ENCODE results near the gene EHMT1. TPM values are rescaled to one million over a fixed set of nuclear protein-coding genes. Genes with fewer than 3 reads are reported as not detected.

EHMT1 gene
- total and polyA plus RNA-seq, 2 of the 13 experiments (the other 11 are each of a cell fraction or from before 2014, with no cell fraction given) = 23.0 to 27.1 TPM

DNA sequence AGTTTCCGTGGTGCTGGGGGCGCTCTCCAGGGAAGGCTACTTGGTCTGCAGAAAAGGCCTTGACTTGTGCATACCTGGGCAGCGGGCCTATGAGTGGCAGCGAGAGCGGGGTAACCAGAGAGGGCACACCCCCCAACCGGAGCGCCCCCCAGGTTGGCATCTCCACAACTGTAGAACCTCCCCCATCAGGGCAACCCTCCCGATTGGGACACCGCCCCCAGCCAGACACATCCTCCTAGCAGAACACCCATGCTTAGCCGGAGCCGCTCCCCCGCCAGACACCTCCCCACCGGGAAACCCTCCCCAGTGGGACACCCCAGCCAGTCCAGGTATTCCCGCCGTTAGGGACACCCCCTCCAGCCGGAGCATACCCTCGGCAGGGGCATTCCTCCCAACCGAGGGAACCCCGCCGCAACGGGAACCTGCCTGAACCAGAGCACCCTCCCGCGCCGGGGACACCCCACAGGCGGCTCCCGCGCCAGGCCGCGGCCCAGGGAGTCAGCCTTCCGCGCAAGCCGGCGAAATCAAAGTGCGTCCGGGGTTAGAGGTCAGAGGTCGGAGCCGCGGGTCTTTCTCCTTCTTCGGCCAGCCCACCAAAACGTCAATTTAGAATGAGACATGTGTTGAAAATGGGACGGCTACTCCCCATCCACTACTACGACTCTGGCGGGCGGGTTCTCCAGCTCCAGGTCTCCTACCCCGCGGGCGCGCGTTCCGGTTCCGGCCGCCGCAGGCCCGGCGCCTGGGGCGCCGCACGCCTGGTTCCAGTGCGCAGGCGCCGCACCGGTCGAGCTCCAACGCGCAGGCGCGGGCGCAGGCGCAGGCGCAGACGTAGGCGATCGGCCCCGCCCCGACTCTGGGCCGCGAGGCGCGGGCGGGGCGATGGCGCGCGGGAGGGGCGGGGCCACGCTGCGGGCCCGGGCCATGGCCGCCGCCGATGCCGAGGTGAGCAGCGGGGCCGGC lies at the start of gene EHMT1 (continued):
- TF ChIP-seq, protein P1, sequence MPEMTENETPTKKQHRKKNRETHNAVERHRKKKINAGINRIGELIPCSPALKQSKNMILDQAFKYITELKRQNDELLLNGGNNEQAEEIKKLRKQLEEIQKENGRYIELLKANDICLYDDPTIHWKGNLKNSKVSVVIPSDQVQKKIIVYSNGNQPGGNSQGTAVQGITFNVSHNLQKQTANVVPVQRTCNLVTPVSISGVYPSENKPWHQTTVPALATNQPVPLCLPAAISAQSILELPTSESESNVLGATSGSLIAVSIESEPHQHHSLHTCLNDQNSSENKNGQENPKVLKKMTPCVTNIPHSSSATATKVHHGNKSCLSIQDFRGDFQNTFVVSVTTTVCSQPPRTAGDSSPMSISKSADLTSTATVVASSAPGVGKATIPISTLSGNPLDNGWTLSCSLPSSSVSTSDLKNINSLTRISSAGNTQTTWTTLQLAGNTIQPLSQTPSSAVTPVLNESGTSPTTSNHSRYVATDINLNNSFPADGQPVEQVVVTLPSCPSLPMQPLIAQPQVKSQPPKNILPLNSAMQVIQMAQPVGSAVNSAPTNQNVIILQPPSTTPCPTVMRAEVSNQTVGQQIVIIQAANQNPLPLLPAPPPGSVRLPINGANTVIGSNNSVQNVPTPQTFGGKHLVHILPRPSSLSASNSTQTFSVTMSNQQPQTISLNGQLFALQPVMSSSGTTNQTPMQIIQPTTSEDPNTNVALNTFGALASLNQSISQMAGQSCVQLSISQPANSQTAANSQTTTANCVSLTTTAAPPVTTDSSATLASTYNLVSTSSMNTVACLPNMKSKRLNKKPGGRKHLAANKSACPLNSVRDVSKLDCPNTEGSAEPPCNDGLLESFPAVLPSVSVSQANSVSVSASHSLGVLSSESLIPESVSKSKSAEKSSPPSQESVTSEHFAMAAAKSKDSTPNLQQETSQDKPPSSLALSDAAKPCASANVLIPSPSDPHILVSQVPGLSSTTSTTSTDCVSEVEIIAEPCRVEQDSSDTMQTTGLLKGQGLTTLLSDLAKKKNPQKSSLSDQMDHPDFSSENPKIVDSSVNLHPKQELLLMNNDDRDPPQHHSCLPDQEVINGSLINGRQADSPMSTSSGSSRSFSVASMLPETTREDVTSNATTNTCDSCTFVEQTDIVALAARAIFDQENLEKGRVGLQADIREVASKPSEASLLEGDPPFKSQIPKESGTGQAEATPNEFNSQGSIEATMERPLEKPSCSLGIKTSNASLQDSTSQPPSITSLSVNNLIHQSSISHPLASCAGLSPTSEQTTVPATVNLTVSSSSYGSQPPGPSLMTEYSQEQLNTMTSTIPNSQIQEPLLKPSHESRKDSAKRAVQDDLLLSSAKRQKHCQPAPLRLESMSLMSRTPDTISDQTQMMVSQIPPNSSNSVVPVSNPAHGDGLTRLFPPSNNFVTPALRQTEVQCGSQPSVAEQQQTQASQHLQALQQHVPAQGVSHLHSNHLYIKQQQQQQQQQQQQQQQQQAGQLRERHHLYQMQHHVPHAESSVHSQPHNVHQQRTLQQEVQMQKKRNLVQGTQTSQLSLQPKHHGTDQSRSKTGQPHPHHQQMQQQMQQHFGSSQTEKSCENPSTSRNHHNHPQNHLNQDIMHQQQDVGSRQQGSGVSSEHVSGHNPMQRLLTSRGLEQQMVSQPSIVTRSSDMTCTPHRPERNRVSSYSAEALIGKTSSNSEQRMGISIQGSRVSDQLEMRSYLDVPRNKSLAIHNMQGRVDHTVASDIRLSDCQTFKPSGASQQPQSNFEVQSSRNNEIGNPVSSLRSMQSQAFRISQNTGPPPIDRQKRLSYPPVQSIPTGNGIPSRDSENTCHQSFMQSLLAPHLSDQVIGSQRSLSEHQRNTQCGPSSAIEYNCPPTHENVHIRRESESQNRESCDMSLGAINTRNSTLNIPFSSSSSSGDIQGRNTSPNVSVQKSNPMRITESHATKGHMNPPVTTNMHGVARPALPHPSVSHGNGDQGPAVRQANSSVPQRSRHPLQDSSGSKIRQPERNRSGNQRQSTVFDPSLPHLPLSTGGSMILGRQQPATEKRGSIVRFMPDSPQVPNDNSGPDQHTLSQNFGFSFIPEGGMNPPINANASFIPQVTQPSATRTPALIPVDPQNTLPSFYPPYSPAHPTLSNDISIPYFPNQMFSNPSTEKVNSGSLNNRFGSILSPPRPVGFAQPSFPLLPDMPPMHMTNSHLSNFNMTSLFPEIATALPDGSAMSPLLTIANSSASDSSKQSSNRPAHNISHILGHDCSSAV (CRISPR knock-in tag; IDR thresholded peaks at IDR 0.05; ENCODE audit: borderline replicate concordance) = no peak
- TF ChIP-seq ASH2L (IDR thresholded peaks at IDR 0.05; ENCODE audit: insufficient read length, low read depth, low read length) (peak; percentile 82), ZNF83 (CRISPR knock-in tag; IDR thresholded peaks at IDR 0.05; ENCODE audit: borderline replicate concordance) (0 out of 2 replicates have a peak, but pooled peaks have one; percentile 55), CCDC6 (CRISPR knock-in tag; IDR thresholded peaks at IDR 0.05) (no peak), ZNF317 (CRISPR knock-in tag; IDR thresholded peaks at IDR 0.05) (no peak), ZSCAN25 (CRISPR knock-in tag; IDR thresholded peaks at IDR 0.05) (no peak), ZNF382 (CRISPR knock-in tag; IDR thresholded peaks at IDR 0.05; ENCODE audit: borderline replicate concordance) (no peak), MAFK (conservative IDR thresholded peaks at IDR 0.05 in 1 of 2, IDR thresholded peaks at IDR 0.05 in 1 of 2; ENCODE audit: low read length in 2 of 2) (no peak), ARNTL (CRISPR knock-in tag; IDR thresholded peaks at IDR 0.05) (no peak; the same call in 1 of the 2 replicates), RFXAP (CRISPR knock-in tag; IDR thresholded peaks at IDR 0.05; ENCODE audit: borderline replicate concordance) (no peak), HNRNPL (IDR thresholded peaks at IDR 0.05; ENCODE audit: low read depth, low read length) (0 out of 2 replicates have a peak, but pooled peaks have one; percentile 42)
- TF ChIP-seq, protein P2, sequence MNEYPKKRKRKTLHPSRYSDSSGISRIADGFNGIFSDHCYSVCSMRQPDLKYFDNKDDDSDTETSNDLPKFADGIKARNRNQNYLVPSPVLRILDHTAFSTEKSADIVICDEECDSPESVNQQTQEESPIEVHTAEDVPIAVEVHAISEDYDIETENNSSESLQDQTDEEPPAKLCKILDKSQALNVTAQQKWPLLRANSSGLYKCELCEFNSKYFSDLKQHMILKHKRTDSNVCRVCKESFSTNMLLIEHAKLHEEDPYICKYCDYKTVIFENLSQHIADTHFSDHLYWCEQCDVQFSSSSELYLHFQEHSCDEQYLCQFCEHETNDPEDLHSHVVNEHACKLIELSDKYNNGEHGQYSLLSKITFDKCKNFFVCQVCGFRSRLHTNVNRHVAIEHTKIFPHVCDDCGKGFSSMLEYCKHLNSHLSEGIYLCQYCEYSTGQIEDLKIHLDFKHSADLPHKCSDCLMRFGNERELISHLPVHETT (CRISPR knock-in tag; conservative IDR thresholded peaks at IDR 0.05) = peak; percentile 85
- TF ChIP-seq, protein P3, sequence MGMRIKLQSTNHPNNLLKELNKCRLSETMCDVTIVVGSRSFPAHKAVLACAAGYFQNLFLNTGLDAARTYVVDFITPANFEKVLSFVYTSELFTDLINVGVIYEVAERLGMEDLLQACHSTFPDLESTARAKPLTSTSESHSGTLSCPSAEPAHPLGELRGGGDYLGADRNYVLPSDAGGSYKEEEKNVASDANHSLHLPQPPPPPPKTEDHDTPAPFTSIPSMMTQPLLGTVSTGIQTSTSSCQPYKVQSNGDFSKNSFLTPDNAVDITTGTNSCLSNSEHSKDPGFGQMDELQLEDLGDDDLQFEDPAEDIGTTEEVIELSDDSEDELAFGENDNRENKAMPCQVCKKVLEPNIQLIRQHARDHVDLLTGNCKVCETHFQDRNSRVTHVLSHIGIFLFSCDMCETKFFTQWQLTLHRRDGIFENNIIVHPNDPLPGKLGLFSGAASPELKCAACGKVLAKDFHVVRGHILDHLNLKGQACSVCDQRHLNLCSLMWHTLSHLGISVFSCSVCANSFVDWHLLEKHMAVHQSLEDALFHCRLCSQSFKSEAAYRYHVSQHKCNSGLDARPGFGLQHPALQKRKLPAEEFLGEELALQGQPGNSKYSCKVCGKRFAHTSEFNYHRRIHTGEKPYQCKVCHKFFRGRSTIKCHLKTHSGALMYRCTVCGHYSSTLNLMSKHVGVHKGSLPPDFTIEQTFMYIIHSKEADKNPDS (CRISPR knock-in tag; IDR thresholded peaks at IDR 0.05) = no peak
- TF ChIP-seq, protein P4, sequence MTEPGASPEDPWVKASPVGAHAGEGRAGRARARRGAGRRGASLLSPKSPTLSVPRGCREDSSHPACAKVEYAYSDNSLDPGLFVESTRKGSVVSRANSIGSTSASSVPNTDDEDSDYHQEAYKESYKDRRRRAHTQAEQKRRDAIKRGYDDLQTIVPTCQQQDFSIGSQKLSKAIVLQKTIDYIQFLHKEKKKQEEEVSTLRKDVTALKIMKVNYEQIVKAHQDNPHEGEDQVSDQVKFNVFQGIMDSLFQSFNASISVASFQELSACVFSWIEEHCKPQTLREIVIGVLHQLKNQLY (CRISPR knock-in tag; IDR thresholded peaks at IDR 0.05) = no peak

Data from HepG2 (cell line).